Astrocyte (in vitro differentiated cells and primary cell): ENCODE results near the gene MAST3. TPM values are rescaled to one million over a fixed set of nuclear protein-coding genes. Genes with fewer than 3 reads are reported as not detected.
A peak's percentile ranks its signal among the peaks of the same experiment; 100 is the strongest.
"Not testable (repeated sequence)": the region's sequence is repeated elsewhere in the genome, so short reads cannot be mapped to it uniquely, and the experiment has no call there.

ENCODE experiments used
- DNase-seq: peaks from one replicate; pipeline ENCODE4 v3.0.0-alpha.2; 2010; ENCODE audit warnings: low read depth
- FAIRE-seq: peaks from 2 replicates; lab custom pipeline; 2011; peaks lifted over from hg19 to GRCh38; lab: Jason Lieb, UNC
- H2AFZ ChIP-seq: 2 replicates; pipeline ENCODE4 v1.6.0; 2012; ENCODE audit warnings: low read depth, low read length, inconsistent platforms
- H3K27ac ChIP-seq: 2 replicates; pipeline ENCODE4 v1.5.1; 2011; ENCODE audit warnings: low read depth, low read length, inconsistent platforms
- H3K27me3 ChIP-seq: 2 replicates; pipeline ENCODE4 v1.6.0; 2011; ENCODE audit warnings: low read length, inconsistent platforms; ENCODE audit not compliant: insufficient read depth
- H3K36me3 ChIP-seq: 2 replicates; pipeline ENCODE4 v1.5.1; 2011; ENCODE audit warnings: low read length, inconsistent platforms; ENCODE audit not compliant: insufficient read depth
- H3K4me1 ChIP-seq: 2 replicates; pipeline ENCODE4 v1.5.1; 2011; ENCODE audit warnings: low read length, inconsistent platforms; ENCODE audit not compliant: insufficient read depth
- H3K4me2 ChIP-seq: 2 replicates; pipeline ENCODE4 v1.6.0; 2012; ENCODE audit warnings: low read length, inconsistent platforms
- H3K4me3 ChIP-seq: 2 replicates; pipeline ENCODE4 v1.5.1; 2011; ENCODE audit warnings: low read depth, mild to moderate bottlenecking, low read length, inconsistent platforms; ENCODE audit not compliant: insufficient read depth
- H3K79me2 ChIP-seq: 2 replicates; pipeline ENCODE4 v1.6.0; 2012; ENCODE audit warnings: mild to moderate bottlenecking, low read length, inconsistent platforms; ENCODE audit not compliant: insufficient read depth
- H3K9ac ChIP-seq: 2 replicates; pipeline ENCODE4 v1.6.0; 2012; ENCODE audit warnings: mild to moderate bottlenecking, low read length, inconsistent platforms
- H3K9me3 ChIP-seq: 2 replicates; pipeline ENCODE4 v1.5.1; 2012; ENCODE audit warnings: low read depth, mild to moderate bottlenecking, low read length, inconsistent platforms; ENCODE audit not compliant: insufficient read depth
- H4K20me1 ChIP-seq: 2 replicates; pipeline ENCODE4 v1.6.0; 2012; ENCODE audit warnings: low read length, inconsistent platforms; ENCODE audit not compliant: insufficient read depth
- H3K27ac Mint-ChIP-seq: one replicate; pipeline ENCODE4 v1.8.0; 2021; ENCODE audit warnings: mild to moderate bottlenecking, mixed read lengths; ENCODE audit not compliant: unreplicated experiment
- H3K27me3 Mint-ChIP-seq: one replicate; pipeline ENCODE4 v1.8.0; 2021; ENCODE audit warnings: low read depth, mixed read lengths; ENCODE audit not compliant: unreplicated experiment
- H3K36me3 Mint-ChIP-seq: one replicate; pipeline ENCODE4 v1.8.0; 2021; ENCODE audit warnings: low read depth, mixed read lengths; ENCODE audit not compliant: unreplicated experiment
- H3K4me1 Mint-ChIP-seq: one replicate; pipeline ENCODE4 v1.8.0; 2021; ENCODE audit warnings: low read depth, mixed read lengths; ENCODE audit not compliant: unreplicated experiment
- H3K4me3 Mint-ChIP-seq: one replicate; pipeline ENCODE4 v1.8.0; 2021; ENCODE audit warnings: mild to moderate bottlenecking, moderate library complexity, mixed read lengths; ENCODE audit not compliant: unreplicated experiment
- H3K9me3 Mint-ChIP-seq: one replicate; pipeline ENCODE4 v1.8.0; 2021; ENCODE audit warnings: mild to moderate bottlenecking, mixed read lengths; ENCODE audit not compliant: unreplicated experiment
- EZH2 ChIP-seq: IDR thresholded peaks from 2 replicates; pipeline ENCODE4 v1.6.1; 2012; ENCODE audit warnings: mild to moderate bottlenecking, low read length, inconsistent platforms; ENCODE audit not compliant: insufficient read depth
- total RNA-seq: library from RNA; stranded (reverse); gene quantifications from 2 replicates; pipeline ENCODE4 v1.2.1, GENCODE V29; 2021
- TF ChIP-seq, protein P1 (sequence below): IDR thresholded peaks from 2 replicates; pipeline ENCODE4 v1.5.1; 2011; ENCODE audit warnings: low read depth, mild to moderate bottlenecking, inconsistent platforms, low read length, moderate library complexity; ENCODE audit not compliant: insufficient read depth

MAST3 gene
- total RNA-seq, 1 donor from 2014 or later, result 5.5 TPM

DNA sequence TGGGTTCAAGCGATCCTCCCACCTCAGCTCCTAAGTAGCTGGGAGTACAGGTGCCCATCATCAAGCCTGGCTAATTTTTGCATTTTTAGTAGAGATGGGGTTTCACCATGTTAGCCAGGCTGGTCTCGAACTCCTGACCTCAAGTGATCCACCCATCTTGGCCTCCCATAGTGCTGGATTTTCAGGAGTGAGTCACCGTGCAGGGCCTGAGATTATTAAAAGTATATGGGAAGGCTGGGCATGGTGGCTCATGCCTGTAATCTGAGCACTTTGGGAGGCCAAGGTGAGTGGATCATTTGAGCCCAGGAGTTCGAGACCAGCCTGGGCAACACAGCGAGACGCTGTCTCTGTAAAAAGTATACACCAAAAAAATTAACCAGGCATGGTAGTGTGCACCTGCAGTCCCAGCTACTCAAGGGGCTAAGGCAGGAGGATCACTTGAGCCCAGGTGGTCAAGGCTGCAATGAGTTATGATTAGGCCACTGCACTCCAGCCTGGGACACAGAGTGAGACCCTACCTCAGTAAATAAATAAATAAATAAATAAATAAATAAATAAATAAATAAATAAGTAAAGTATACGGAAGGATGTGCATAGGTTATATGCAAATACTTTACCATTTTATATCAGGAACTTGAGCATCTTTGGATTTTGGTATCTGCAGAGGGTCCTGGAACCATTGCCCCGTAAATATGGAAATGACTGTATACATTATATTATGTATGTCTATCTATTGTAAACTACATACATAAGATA, 11.7 kb upstream of the MAST3 start:
- Histone ChIP-seq H3K9me3 (no peaks in the 10 kb centered on the region), H3K9ac (no peak overlapping the region), H3K27me3 (no peaks in the 10 kb centered on the region), H3K27ac (no peak overlapping the region), H2AFZ (no peak overlapping the region), H3K79me2 (no peaks in the 10 kb centered on the region), H3K4me2 (no peak overlapping the region), H4K20me1 (no peaks in the 10 kb centered on the region), H3K36me3 (no peaks in the 10 kb centered on the region), H3K4me3 (no peak overlapping the region), H3K4me1 (no peaks in the 10 kb centered on the region)
- TF ChIP-seq EZH2, result no peak
- TF ChIP-seq, protein P1, sequence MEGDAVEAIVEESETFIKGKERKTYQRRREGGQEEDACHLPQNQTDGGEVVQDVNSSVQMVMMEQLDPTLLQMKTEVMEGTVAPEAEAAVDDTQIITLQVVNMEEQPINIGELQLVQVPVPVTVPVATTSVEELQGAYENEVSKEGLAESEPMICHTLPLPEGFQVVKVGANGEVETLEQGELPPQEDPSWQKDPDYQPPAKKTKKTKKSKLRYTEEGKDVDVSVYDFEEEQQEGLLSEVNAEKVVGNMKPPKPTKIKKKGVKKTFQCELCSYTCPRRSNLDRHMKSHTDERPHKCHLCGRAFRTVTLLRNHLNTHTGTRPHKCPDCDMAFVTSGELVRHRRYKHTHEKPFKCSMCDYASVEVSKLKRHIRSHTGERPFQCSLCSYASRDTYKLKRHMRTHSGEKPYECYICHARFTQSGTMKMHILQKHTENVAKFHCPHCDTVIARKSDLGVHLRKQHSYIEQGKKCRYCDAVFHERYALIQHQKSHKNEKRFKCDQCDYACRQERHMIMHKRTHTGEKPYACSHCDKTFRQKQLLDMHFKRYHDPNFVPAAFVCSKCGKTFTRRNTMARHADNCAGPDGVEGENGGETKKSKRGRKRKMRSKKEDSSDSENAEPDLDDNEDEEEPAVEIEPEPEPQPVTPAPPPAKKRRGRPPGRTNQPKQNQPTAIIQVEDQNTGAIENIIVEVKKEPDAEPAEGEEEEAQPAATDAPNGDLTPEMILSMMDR, result no peak
- no peaks in the 10 kb centered on the region for H3K9me3 Mint-ChIP-seq
- no peak overlapping the region for H3K27ac Mint-ChIP-seq
- no peaks in the 10 kb centered on the region for H3K4me1 Mint-ChIP-seq
- H3K36me3 Mint-ChIP-seq, result no peaks in the 10 kb centered on the region
- DNase-seq, result no peak
- no peak for FAIRE-seq
- peaks cover 16% of the 10 kb centered on the region for H3K27me3 Mint-ChIP-seq
- no peak overlapping the region for H3K4me3 Mint-ChIP-seq

DNA sequence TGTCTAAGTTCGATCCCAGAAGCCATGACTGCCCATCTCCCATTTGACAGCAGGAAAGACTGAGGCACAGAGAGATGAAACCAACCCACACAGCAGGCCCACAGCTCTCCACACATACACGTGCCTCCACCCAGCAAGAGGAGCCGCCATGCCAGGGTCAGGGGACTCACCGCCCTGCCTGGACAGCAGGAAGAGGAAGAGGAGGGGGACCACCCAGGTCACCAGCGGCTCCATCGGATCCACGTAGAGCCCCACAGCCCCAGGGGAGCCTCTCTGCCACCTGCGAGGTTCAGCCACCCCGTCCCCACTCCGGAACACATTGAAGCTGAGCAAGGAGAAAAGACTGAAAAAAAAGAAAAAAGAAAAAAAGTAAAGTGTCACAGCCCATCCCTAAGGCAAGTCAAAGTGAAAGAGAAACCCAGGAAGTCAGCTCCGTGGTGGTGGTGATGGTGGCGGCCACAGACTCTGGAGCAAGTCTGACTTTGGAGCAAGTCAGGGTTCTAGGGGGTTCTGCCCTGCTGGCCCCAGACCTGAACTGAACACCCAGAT, 10.9 kb upstream of the MAST3 start, which contains the start of gene IL12RB1:
Gene IL12RB1 (minus strand): TSS at position 345 of the 549 bp plus-strand sequence. CDS start 111 bp downstream, at position 234.
- Histone ChIP-seq H3K4me3 (no peak within 1 kb of the TSS), H3K27me3 (no peaks in the 10 kb centered on the region), H3K9me3 (no peaks in the 10 kb centered on the region), H3K36me3 (no peaks in the 10 kb centered on the region), H4K20me1 (no peaks in the 10 kb centered on the region), H3K79me2 (no peaks in the 10 kb centered on the region), H2AFZ (no peak within 1 kb of the TSS), H3K27ac (no peak within 1 kb of the TSS), H3K4me1 (no peaks in the 10 kb centered on the region), H3K9ac (no peak within 1 kb of the TSS), H3K4me2 (no peak within 1 kb of the TSS)
- FAIRE-seq (no peak), DNase-seq (no peak)
- no peaks in the 10 kb centered on the region for H3K9me3 Mint-ChIP-seq
- peak within 1 kb of the TSS; percentile 2 for H3K27ac Mint-ChIP-seq
- H3K27me3 Mint-ChIP-seq, result peaks cover 15% of the 10 kb centered on the region
- H3K4me1 Mint-ChIP-seq, result no peaks in the 10 kb centered on the region
- TF ChIP-seq, protein P1, result no peak
- TF ChIP-seq EZH2, result no peak
- H3K36me3 Mint-ChIP-seq, result no peaks in the 10 kb centered on the region
- no peak within 1 kb of the TSS for H3K4me3 Mint-ChIP-seq

DNA sequence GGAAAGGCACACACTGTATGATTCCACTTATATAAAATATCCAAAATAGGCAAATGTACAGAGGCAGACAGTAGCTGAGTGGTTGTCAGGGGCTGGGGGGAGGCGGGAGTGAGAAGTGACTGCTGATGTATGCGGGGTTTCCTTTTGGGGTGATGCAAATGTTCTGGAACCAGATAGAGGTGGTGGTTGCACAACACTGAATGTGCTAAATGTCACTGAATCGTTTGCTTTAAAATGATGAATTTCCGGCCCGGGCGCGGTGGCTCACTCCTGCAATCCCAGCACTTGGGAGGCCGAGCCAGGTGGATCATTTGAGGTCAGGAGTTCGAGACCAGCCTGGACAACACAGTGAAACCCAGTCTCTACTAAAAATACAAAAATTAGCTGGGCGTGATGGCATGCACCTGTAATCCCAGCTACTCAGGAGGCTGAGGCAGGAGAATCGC, 8.5 kb upstream of the MAST3 start:
- FAIRE-seq, H3K36me3 Mint-ChIP-seq, H3K4me1 Mint-ChIP-seq, H3K9ac ChIP-seq, H3K4me1 ChIP-seq, H2AFZ ChIP-seq, H4K20me1 ChIP-seq, H3K79me2 ChIP-seq, H3K9me3 Mint-ChIP-seq, H3K27ac Mint-ChIP-seq, H3K9me3 ChIP-seq, H3K27ac ChIP-seq, H3K4me2 ChIP-seq, H3K4me3 ChIP-seq, H3K36me3 ChIP-seq, H3K27me3 Mint-ChIP-seq, H3K27me3 ChIP-seq, DNase-seq, H3K4me3 Mint-ChIP-seq: not testable (repeated sequence)
